UCSD-AML1 (cell line): ENCODE measurements around the gene CPA3.
A peak's percentile ranks its signal among the peaks of the same experiment; 100 is the strongest.

Source experiments
- DNase-seq: peaks from one replicate; lab custom pipeline; 2025; ENCODE audit not compliant: unreplicated experiment; lab: John Stamatoyannopoulos, UW

The CPA3 gene

GRCh38 chr3:148865049-148865448, at the start of gene CPA3:
Gene CPA3 (plus strand): TSS chr3:148865296. CDS start chr3:148865308, 12 bp downstream.
- peak; percentile 15 for DNase-seq

- no peak for DNase-seq
These were observed 49.6 kb upstream of the CPA3 start for GRCh38 chr3:148815316-148816110.

GRCh38 chr3:148816427-148816826, 48.7 kb upstream of the CPA3 start:
- DNase-seq, result no peak

- DNase-seq, result no peak
These were observed 48.0 kb upstream of the CPA3 start for GRCh38 chr3:148816981-148817525.

GRCh38 chr3:148820361-148821245, 44.5 kb upstream of the CPA3 start:
- no peak for DNase-seq

GRCh38 chr3:148823026-148823425, 42.1 kb upstream of the CPA3 start:
- no peak for DNase-seq

GRCh38 chr3:148825476-148825875, 39.6 kb upstream of the CPA3 start:
- DNase-seq, result no peak

GRCh38 chr3:148827585-148827984, 37.5 kb upstream of the CPA3 start, which contains the start of gene CPB1:
Gene CPB1 (plus strand): TSS chr3:148827811. CDS start chr3:148827824, 13 bp downstream.
- no peak for DNase-seq

GRCh38 chr3:148828136-148828690, 36.9 kb upstream of the CPA3 start:
- no peak for DNase-seq

GRCh38 chr3:148829926-148830325, 35.2 kb upstream of the CPA3 start:
- no peak for DNase-seq

GRCh38 chr3:148833223-148833622, 31.9 kb upstream of the CPA3 start:
- DNase-seq, result no peak

GRCh38 chr3:148839805-148840204, 25.3 kb upstream of the CPA3 start:
- DNase-seq, result no peak

- DNase-seq, result no peak
These were observed 24.6 kb upstream of the CPA3 start for GRCh38 chr3:148840451-148840850.

- DNase-seq, result no peak
These were observed 19.2 kb upstream of the CPA3 start for GRCh38 chr3:148845756-148846395.

GRCh38 chr3:148847351-148847750, 17.7 kb upstream of the CPA3 start:
- DNase-seq, result no peak

GRCh38 chr3:148848410-148848809, 16.7 kb upstream of the CPA3 start:
- no peak for DNase-seq

GRCh38 chr3:148852271-148852992, 12.7 kb upstream of the CPA3 start:
- no peak for DNase-seq

- no peak for DNase-seq
These were observed 12.0 kb upstream of the CPA3 start for GRCh38 chr3:148853076-148853475.

- DNase-seq, result no peak
These were observed 11.0 kb upstream of the CPA3 start for GRCh38 chr3:148854061-148854460.

- DNase-seq, result no peak
These were observed 8.7 kb upstream of the CPA3 start for GRCh38 chr3:148856384-148856783.
